Measurements from ENCODE around the gene SLC7A11.

The SLC7A11 gene

GRCh38 chr4:138204507-138204906 lies 37.6 kb downstream of the SLC7A11 start:
- Histone ChIP-seq H4K20me1 (no peaks in the 10 kb centered on the region), H3K9me3 (replicated peaks in 1 of 11) (no peaks in the 10 kb centered on the region), H3K4me3 (no peak overlapping the region), H3K27ac (no peak overlapping the region), H3K9ac (no peak overlapping the region), H3K4me1 (no peaks in the 10 kb centered on the region), H3K36me3 (no peaks in the 10 kb centered on the region), H3K4me2 (no peak overlapping the region), H3K27me3 (no peaks in the 10 kb centered on the region)
- TF ChIP-seq Cebpa-rat (IDR thresholded peaks at IDR 0.05) = no peak

GRCh38 chr4:138202686-138203085 lies 39.5 kb downstream of the SLC7A11 start:
- no peaks in the 10 kb centered on the region for H4K20me1 ChIP-seq
- no peak for TF ChIP-seq Cebpa-rat (IDR thresholded peaks at IDR 0.05)
- H3K9me3 ChIP-seq (replicated peaks in 1 of 11) = no peaks in the 10 kb centered on the region
- H3K4me2 ChIP-seq = no peak overlapping the region
- no peak overlapping the region for H3K27ac ChIP-seq
- no peaks in the 10 kb centered on the region for H3K27me3 ChIP-seq
- no peak overlapping the region for H3K4me3 ChIP-seq
- no peaks in the 10 kb centered on the region for H3K4me1 ChIP-seq
- no peak overlapping the region for H3K9ac ChIP-seq
- H3K36me3 ChIP-seq = no peaks in the 10 kb centered on the region

GRCh38 chr4:138200236-138200590 lies 41.9 kb downstream of the SLC7A11 start:
- no peaks in the 10 kb centered on the region for H3K4me1 ChIP-seq
- no peak overlapping the region for H3K27ac ChIP-seq
- TF ChIP-seq Cebpa-rat (IDR thresholded peaks at IDR 0.05) = no peak

GRCh38 chr4:138199568-138200235 lies 42.4 kb downstream of the SLC7A11 start:
- no peaks in the 10 kb centered on the region for H3K27me3 ChIP-seq
- H3K4me2 ChIP-seq = no peak overlapping the region
- no peak for TF ChIP-seq Cebpa-rat (IDR thresholded peaks at IDR 0.05)
- H3K9ac ChIP-seq = no peak overlapping the region
- no peaks in the 10 kb centered on the region for H3K36me3 ChIP-seq
- H3K4me3 ChIP-seq = no peak overlapping the region
- no peak overlapping the region for H3K27ac ChIP-seq
- no peaks in the 10 kb centered on the region for H3K9me3 ChIP-seq (replicated peaks in 1 of 11)
- no peaks in the 10 kb centered on the region for H3K4me1 ChIP-seq
- no peaks in the 10 kb centered on the region for H4K20me1 ChIP-seq

More at GRCh38 chr4:138200236-138200590, 41.9 kb downstream of the SLC7A11 start:
- Histone ChIP-seq H4K20me1 (no peaks in the 10 kb centered on the region), H3K9me3 (replicated peaks in 1 of 11) (no peaks in the 10 kb centered on the region), H3K36me3 (no peaks in the 10 kb centered on the region), H3K4me3 (no peak overlapping the region), H3K9ac (no peak overlapping the region), H3K27me3 (no peaks in the 10 kb centered on the region), H3K4me2 (no peak overlapping the region)

- Histone ChIP-seq H3K36me3 (no peaks in the 10 kb centered on the region), H4K20me1 (no peaks in the 10 kb centered on the region), H3K4me3 (no peak overlapping the region), H3K27me3 (no peaks in the 10 kb centered on the region), H3K4me1 (peaks cover 1 to 12% (median 5%) of the 10 kb centered on the region in 10 experiments; a peak in 19 of 20 replicates), H3K9me3 (replicated peaks in 1 of 11) (no peaks in the 10 kb centered on the region), H3K27ac (no peak overlapping the region), H3K9ac (no peak overlapping the region), H3K4me2 (no peak overlapping the region)
- no peak for TF ChIP-seq Cebpa-rat (IDR thresholded peaks at IDR 0.05)
Observed at GRCh38 chr4:138196153-138196552, 46.0 kb downstream of the SLC7A11 start.

- H3K27ac ChIP-seq = no peak overlapping the region
- no peaks in the 10 kb centered on the region for H3K27me3 ChIP-seq
- no peaks in the 10 kb centered on the region for H4K20me1 ChIP-seq
- H3K4me2 ChIP-seq = no peak overlapping the region
- peaks cover 0 to 5% (median 0%) of the 10 kb centered on the region in 11 experiments; a peak in 1 of 22 replicates for H3K9me3 ChIP-seq (replicated peaks in 1 of 11)
- peaks cover 12 to 31% (median 24%) of the 10 kb centered on the region in 10 experiments for H3K4me1 ChIP-seq
- no peak overlapping the region for H3K9ac ChIP-seq
- no peaks in the 10 kb centered on the region for H3K36me3 ChIP-seq
- TF ChIP-seq Cebpa-rat (IDR thresholded peaks at IDR 0.05) = no peak
- no peak overlapping the region for H3K4me3 ChIP-seq
Observed at GRCh38 chr4:138193963-138194362, 48.2 kb downstream of the SLC7A11 start.

- Histone ChIP-seq H3K9me3 (replicated peaks in 1 of 11) (peaks cover 0 to 5% (median 0%) of the 10 kb centered on the region in 11 experiments; a peak in 1 of 22 replicates), H3K4me2 (peak overlapping the region in 4 of 11 experiments; percentile 1 to 32 (median 18); a peak in 2 of 22 replicates), H3K27me3 (no peaks in the 10 kb centered on the region), H3K4me3 (no peak overlapping the region), H3K4me1 (peaks cover 12 to 41% (median 27%) of the 10 kb centered on the region in 10 experiments), H3K27ac (0 out of 22 replicates have a peak overlapping the region, but pooled peaks of 1 of the 11 experiments have one; percentile 11), H3K9ac (no peak overlapping the region), H4K20me1 (no peaks in the 10 kb centered on the region), H3K36me3 (no peaks in the 10 kb centered on the region)
- TF ChIP-seq Cebpa-rat (IDR thresholded peaks at IDR 0.05) = no peak
Observed at GRCh38 chr4:138192113-138192512, 50.0 kb downstream of the SLC7A11 start.

- Histone ChIP-seq H3K4me2 (peak overlapping the region; percentile 30 to 89 (median 66); a peak in 20 of 22 replicates), H3K9me3 (replicated peaks in 1 of 11) (peaks cover 0 to 5% (median 0%) of the 10 kb centered on the region in 11 experiments; a peak in 1 of 22 replicates), H3K9ac (peak overlapping the region in 8 of 11 experiments; percentile 30 to 68 (median 53); a peak in 14 of 22 replicates), H4K20me1 (no peaks in the 10 kb centered on the region), H3K27ac (peak overlapping the region in 10 of 11 experiments; percentile 41 to 85 (median 71); a peak in 19 of 22 replicates), H3K4me1 (peaks cover 12 to 41% (median 27%) of the 10 kb centered on the region in 10 experiments), H3K4me3 (no peak overlapping the region), H3K27me3 (no peaks in the 10 kb centered on the region), H3K36me3 (no peaks in the 10 kb centered on the region)
- peak in 2 of 11 experiments; percentile 74 to 75; a peak in 4 of 22 replicates for TF ChIP-seq Cebpa-rat (IDR thresholded peaks at IDR 0.05)
Observed at GRCh38 chr4:138190452-138190858, 51.7 kb downstream of the SLC7A11 start.

GRCh38 chr4:138189206-138189605 lies 52.9 kb downstream of the SLC7A11 start:
- peak overlapping the region in 6 of 11 experiments; percentile 45 to 89 (median 78); a peak in 13 of 22 replicates for H3K4me2 ChIP-seq
- H3K9ac ChIP-seq = no peak overlapping the region
- H4K20me1 ChIP-seq = no peaks in the 10 kb centered on the region
- no peaks in the 10 kb centered on the region for H3K27me3 ChIP-seq
- peaks cover 0 to 5% (median 0%) of the 10 kb centered on the region in 11 experiments; a peak in 1 of 22 replicates for H3K9me3 ChIP-seq (replicated peaks in 1 of 11)
- TF ChIP-seq Cebpa-rat (IDR thresholded peaks at IDR 0.05) = no peak
- peaks cover 12 to 41% (median 27%) of the 10 kb centered on the region in 10 experiments for H3K4me1 ChIP-seq
- H3K27ac ChIP-seq = peak overlapping the region in 6 of 11 experiments; percentile 17 to 85 (median 74); a peak in 10 of 22 replicates
- H3K4me3 ChIP-seq = no peak overlapping the region
- H3K36me3 ChIP-seq = no peaks in the 10 kb centered on the region
